Keratinocyte (primary cell): ENCODE measurements around the gene TINAGL1.

ENCODE experiments used
- CTCF ChIP-seq, 3 experiments: IDR thresholded peaks in 1 of 3; conservative IDR thresholded peaks in 1 of 3; optimal IDR thresholded peaks in 1 of 3; 2 replicates in 2 of 3; 3 replicates in 1 of 3; pipeline versions ENCODE3 to v1.5.1; 2011; ENCODE audit warnings: low read length in 3 of 3, mild to moderate bottlenecking in 3 of 3, moderate library complexity in 2 of 3, control low read depth in 1 of 3, inconsistent platforms in 1 of 3; ENCODE audit not compliant: insufficient read depth in 2 of 3; ENCODE audit errors: extremely low read depth in 1 of 3
- EZH2 ChIP-seq: IDR thresholded peaks from one replicate; pipeline ENCODE4 v1.6.1; 2012; ENCODE audit warnings: inconsistent platforms, mild to moderate bottlenecking, low read length, moderate library complexity

DNA sequence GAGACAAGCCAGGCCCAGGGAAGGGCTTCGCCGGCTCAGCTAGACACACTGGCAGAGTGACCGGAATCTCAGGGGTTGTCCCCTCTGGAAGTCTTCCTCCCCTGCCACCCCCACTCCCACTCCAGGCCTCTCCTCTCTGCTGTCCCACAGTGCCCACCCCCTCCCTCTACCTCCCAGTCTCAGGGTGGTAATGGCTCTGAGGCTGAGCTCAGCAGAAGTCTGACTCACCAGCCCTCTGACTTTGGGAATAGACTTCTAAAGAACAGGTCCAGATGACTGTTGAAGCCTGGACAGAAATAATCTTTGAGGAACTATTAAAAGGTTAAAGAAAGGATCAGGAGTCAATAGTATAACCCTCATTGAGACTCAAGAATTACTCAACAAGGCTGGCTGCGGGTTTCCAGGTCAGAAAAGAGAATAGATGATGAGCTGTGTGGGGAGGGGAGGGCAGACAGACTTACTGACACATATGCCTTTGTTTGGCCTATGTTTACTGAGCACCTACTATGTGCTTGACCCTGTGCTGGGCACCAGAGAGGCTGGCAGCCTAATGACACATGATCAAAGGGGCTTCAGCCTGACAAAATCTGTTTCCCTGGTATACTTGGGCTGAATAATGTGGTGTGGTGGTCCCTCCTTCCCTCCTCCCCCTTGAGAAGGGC is 49.4 kb downstream of the TINAGL1 start:
- TF ChIP-seq CTCF (optimal IDR thresholded peaks at IDR 0.05 in 1 of 3, IDR thresholded peaks at IDR 0.05 in 1 of 3, conservative IDR thresholded peaks at IDR 0.05 in 1 of 3; ENCODE audit: extremely low read depth in 1 of 3, insufficient read depth in 2 of 3, low read length in 3 of 3): no peak
- TF ChIP-seq EZH2: no peak
